Tibial artery (tissue), 4 donors: ENCODE measurements around the gene ZAR1.
A peak's percentile ranks its signal among the peaks of the same experiment; 100 is the strongest.

ENCODE experiments used
- DNase-seq, 2 donors: peaks; one replicate each; pipeline ENCODE4 v3.0.0-alpha.2; 2019
- H3K27ac ChIP-seq, 2 donors: fragments of 200-600 bp; sonication (generic) in 1 of 2; 1 replicate in 1 of 2; 2 replicates in 1 of 2; pipeline ENCODE4 v1.5.1; 2018 to 2019; ENCODE audit warnings: mild to moderate bottlenecking in 1 of 2
- H3K27me3 ChIP-seq, 2 donors: fragments of 200-600 bp; sonication (generic) in 1 of 2; one replicate each; pipeline versions ENCODE4 v1.5.1 to v1.6.0; 2016 to 2019
- H3K36me3 ChIP-seq, 3 donors: fragments of 200-600 bp; sonication (generic) in 2 of 3; one replicate each; pipeline ENCODE4 v1.5.1; 2016 to 2019; ENCODE audit warnings: mild to moderate bottlenecking in 2 of 3
- H3K4me1 ChIP-seq, 4 donors: fragments of 200-600 bp; sonication (generic) in 2 of 4; 1 replicate in 3 of 4; 2 replicates in 1 of 4; pipeline ENCODE4 v1.5.1; 2016 to 2019
- H3K4me3 ChIP-seq, 2 donors: fragments of 200-600 bp; sonication (generic) in 1 of 2; 1 replicate in 1 of 2; 2 replicates in 1 of 2; pipeline ENCODE4 v1.5.1; 2018 to 2019; ENCODE audit warnings: mild to moderate bottlenecking in 2 of 2
- H3K9me3 ChIP-seq, 3 donors: fragments of 200-600 bp; sonication (generic) in 1 of 3; one replicate each; pipeline ENCODE4 v1.5.1; 2016 to 2019
- CTCF ChIP-seq, 2 experiments: fragments of 200-600 bp in 1 of 2; fragments of 450-650 bp in 1 of 2; IDR thresholded peaks; one replicate each; pipeline ENCODE4 v1.5.1; 2017 to 2019; ENCODE audit warnings: antibody characterized with exemption in 2 of 2, mild to moderate bottlenecking in 1 of 2, moderate library complexity in 1 of 2
- intact Hi-C: fragments of 100-400 bp; cut with DNase I; formaldehyde crosslinking; loops from one replicate; pipeline ENCODE4 v1.15.0; 2023; ENCODE audit warnings: low total_unique reads

ZAR1 gene

GRCh38 chr4:48483006-48483776 lies 6.9 kb upstream of the ZAR1 start, which contains the start of gene SLC10A4:
Gene SLC10A4 (plus strand): TSS chr4:48483343. CDS start chr4:48483562, 219 bp downstream.
- TF ChIP-seq CTCF (IDR thresholded peaks at IDR 0.05): no peak
- no peak within 1 kb of the TSS for H3K27ac ChIP-seq
- H3K9me3 ChIP-seq: no peaks in the 10 kb centered on the region
- DNase-seq: no peak
- peaks cover 0 to 42% of the 10 kb centered on the region in 2 donors for H3K27me3 ChIP-seq
- no peaks in the 10 kb centered on the region for H3K36me3 ChIP-seq
- H3K4me3 ChIP-seq: peak within 1 kb of the TSS; percentile 11 to 47
- H3K4me1 ChIP-seq: peaks cover 0 to 16% (median 9%) of the 10 kb centered on the region in 4 donors
- intact Hi-C loops: no loop called here

GRCh38 chr4:48483777-48484493 lies 6.1 kb upstream of the ZAR1 start:
- H3K27me3 ChIP-seq: peaks cover 0 to 48% of the 10 kb centered on the region in 2 donors
- peak overlapping the region; percentile 11 to 47 for H3K4me3 ChIP-seq

GRCh38 chr4:48484494-48485168 lies 5.4 kb upstream of the ZAR1 start:
- DNase-seq: no peak
- no peak for TF ChIP-seq CTCF (IDR thresholded peaks at IDR 0.05)
- intact Hi-C loops: no loop called here
- H3K36me3 ChIP-seq: no peaks in the 10 kb centered on the region
- H3K27me3 ChIP-seq: peaks cover 0 to 55% of the 10 kb centered on the region in 2 donors
- no peak overlapping the region for H3K27ac ChIP-seq
- H3K9me3 ChIP-seq: no peaks in the 10 kb centered on the region
- peaks cover 0 to 13% (median 10%) of the 10 kb centered on the region in 4 donors for H3K4me1 ChIP-seq
- no peak overlapping the region for H3K4me3 ChIP-seq

More at GRCh38 chr4:48483777-48484493, 6.1 kb upstream of the ZAR1 start:
- Histone ChIP-seq H3K9me3 (no peaks in the 10 kb centered on the region), H3K4me1 (peaks cover 0 to 10% (median 9%) of the 10 kb centered on the region in 4 donors), H3K36me3 (no peaks in the 10 kb centered on the region), H3K27ac (no peak overlapping the region)
- DNase-seq: no peak
- intact Hi-C loops: no loop called here
- TF ChIP-seq CTCF (IDR thresholded peaks at IDR 0.05): no peak

GRCh38 chr4:48489683-48490011 lies 405 bp upstream of the ZAR1 start:
- no peak for TF ChIP-seq CTCF (IDR thresholded peaks at IDR 0.05)
- no peaks in the 10 kb centered on the region for H3K9me3 ChIP-seq
- H3K4me3 ChIP-seq: peak overlapping the region; percentile 25 to 45
- peaks cover 0 to 55% of the 10 kb centered on the region in 2 donors for H3K27me3 ChIP-seq
- intact Hi-C loops: no loop called here
- H3K27ac ChIP-seq: no peak overlapping the region
- H3K36me3 ChIP-seq: no peaks in the 10 kb centered on the region
- no peak for DNase-seq
- H3K4me1 ChIP-seq: peaks cover 0 to 19% (median 12%) of the 10 kb centered on the region in 4 donors

GRCh38 chr4:48490680-48491513 lies 845 bp downstream of the ZAR1 start:
- Histone ChIP-seq H3K4me3 (peak overlapping the region in 1 of 2 donors; percentile 45), H3K36me3 (no peaks in the 10 kb centered on the region), H3K27me3 (peaks cover 0 to 43% of the 10 kb centered on the region in 2 donors), H3K27ac (no peak overlapping the region), H3K9me3 (no peaks in the 10 kb centered on the region), H3K4me1 (peaks cover 0 to 19% (median 12%) of the 10 kb centered on the region in 4 donors)
- DNase-seq: no peak
- TF ChIP-seq CTCF (IDR thresholded peaks at IDR 0.05): no peak
- intact Hi-C loops: no loop called here
